GM12878 (cell line): ENCODE measurements around the gene ALDH3B2. TPM values are rescaled to one million over a fixed set of nuclear protein-coding genes. Genes with fewer than 3 reads are reported as not detected.

Source experiments
- ATAC-seq: fragments of 200-7000 bp; cut with Tn5 transposase; 3 replicates; pipeline ENCODE4 v1.9.1; 2020; ENCODE audit warnings: mild to moderate bottlenecking, moderate library complexity
- BruUV-seq: library from RNA; stranded (reverse); fragments of 400-500 nt; replicated peaks from 2 replicates; lab custom pipeline; 2021; lab: Mats Ljungman, UMichigan
- CTCF ChIA-PET: fragments of 300-600 bp; sonication (Branson Sonifier 250); formaldehyde crosslinking; extraction: SDS; loops from one replicate; lab custom pipeline; 2021; ENCODE audit warnings: inconsistent platforms; lab: Yijun Ruan, JAX
- POLR2A ChIA-PET: fragments of 350-600 bp; formaldehyde crosslinking; extraction: SDS; loops from one replicate; lab custom pipeline; 2021; ENCODE audit warnings: inconsistent platforms; lab: Charles Lee
- RAD21 ChIA-PET: fragments of 300-600 bp; sonication (Branson Sonifier 250); formaldehyde crosslinking; loops from one replicate; lab custom pipeline; 2023; ENCODE audit warnings: antibody characterized with exemption; ENCODE audit not compliant: unreplicated experiment; lab: Charles Lee
- SMC1A ChIA-PET: fragments of 300-600 bp; sonication (Branson Sonifier 250); formaldehyde crosslinking; loops from one replicate; lab custom pipeline; 2023; ENCODE audit not compliant: unreplicated experiment, uncharacterized antibody; lab: Charles Lee
- DNase-seq: peaks from one replicate; pipeline ENCODE4 v3.0.0-alpha.2; 2011; ENCODE audit warnings: low read depth, low spot score
- FAIRE-seq: peaks from 3 replicates; lab custom pipeline; 2011; peaks lifted over from hg19 to GRCh38; lab: Jason Lieb, UNC
- H2AFZ ChIP-seq: 2 replicates; pipeline ENCODE4 v1.6.0; 2011; ENCODE audit warnings: low read depth, low read length, control low read depth; ENCODE audit not compliant: control insufficient read depth
- H3K27ac ChIP-seq: 2 replicates; pipeline ENCODE4 v1.5.1; 2011; ENCODE audit warnings: control low read depth; ENCODE audit not compliant: control insufficient read depth, insufficient read depth
- H3K27me3 ChIP-seq, 2 experiments: replicated peaks in 1 of 2; 2 replicates each; pipeline versions ENCODE4 v1.6.0 to v1.6.1; 2011; ENCODE audit warnings: low read length in 1 of 2; ENCODE audit not compliant: control insufficient read depth in 2 of 2, insufficient read depth in 2 of 2
- H3K36me3 ChIP-seq, 2 experiments: 2 replicates each; pipeline ENCODE4 v1.5.1; 2011; ENCODE audit warnings: low read length in 1 of 2; ENCODE audit not compliant: control insufficient read depth in 2 of 2, insufficient read depth in 2 of 2
- H3K4me1 ChIP-seq: 2 replicates; pipeline ENCODE4 v1.6.1; 2011; ENCODE audit warnings: mild to moderate bottlenecking, low read length, moderate library complexity, mixed read lengths; ENCODE audit not compliant: control insufficient read depth, insufficient read depth
- H3K4me2 ChIP-seq: 2 replicates; pipeline ENCODE4 v1.6.0; 2011; ENCODE audit warnings: control low read depth; ENCODE audit not compliant: control insufficient read depth, insufficient read depth
- H3K4me3 ChIP-seq: fragments of 200-600 bp; sonication (generic); 2 replicates; pipeline ENCODE4 v1.5.1; 2016
- H3K79me2 ChIP-seq: 2 replicates; pipeline ENCODE4 v1.6.0; 2011; ENCODE audit warnings: low read length; ENCODE audit not compliant: control insufficient read depth, insufficient read depth
- H3K9ac ChIP-seq: 2 replicates; pipeline ENCODE4 v1.8.0; 2011; ENCODE audit warnings: low read length, control low read depth, mixed read lengths; ENCODE audit not compliant: control insufficient read depth, insufficient read depth
- H3K9me3 ChIP-seq: replicated peaks from 3 replicates; pipeline ENCODE4 v1.5.1; 2011; ENCODE audit warnings: mild to moderate bottlenecking, low read length; ENCODE audit not compliant: control insufficient read depth, insufficient read depth
- H4K20me1 ChIP-seq: 2 replicates; pipeline ENCODE4 v1.6.0; 2011; ENCODE audit not compliant: control insufficient read depth, insufficient read depth
- E2F4 ChIP-seq: IDR thresholded peaks from 2 replicates; pipeline ENCODE4 v1.6.1; 2012; ENCODE audit warnings: low read depth, low read length, improper control_type of control experiment
- GABPA ChIP-seq: IDR thresholded peaks from 2 replicates; pipeline ENCODE4 v1.6.1; 2014; ENCODE audit warnings: antibody characterized with exemption, low read depth, mild to moderate bottlenecking, inconsistent platforms
- POLR2AphosphoS2 ChIP-seq: IDR thresholded peaks from 2 replicates; pipeline ENCODE4 v1.6.1; 2011; ENCODE audit warnings: low read depth, mild to moderate bottlenecking, low read length, improper control_type of control experiment, moderate library complexity
- WGBS: methylation state at CpG from one replicate; pipeline ENCODE4 v1.1.6; 2016; ENCODE audit warnings: low lambda C conversion rate; ENCODE audit not compliant: insufficient replicate concordance, insufficient coverage; ENCODE audit errors: missing lambda C conversion rate; 5-methylcytosine and 5-hydroxymethylcytosine counted together
- in situ Hi-C: fragments of 300-500 bp; cut with MboI; formaldehyde crosslinking; loops from 9 replicates; pipeline ENCODE4 v1.14.3; 2018; ENCODE audit warnings: mixed read lengths
- intact Hi-C: fragments of 100-400 bp; cut with micrococcal nuclease; formaldehyde crosslinking; loops from one replicate; pipeline ENCODE4 v1.14.2; 2022; ENCODE audit not compliant: unreplicated experiment
- polyA plus RNA-seq, 11 experiments: library from polyadenylated mRNA; depleted of rRNA in 4 of 11; unstranded in 6 of 11; stranded (reverse) in 5 of 11; fragments of >200 nt; fragmentation: Nextera tagmentation in 4 of 11; fragmentation: Illumina TruSeq in 1 of 11; extraction: Ambion mirVana in 4 of 11; extraction: Trizol in 1 of 11; gene quantifications; 1 replicate in 1 of 11; 2 replicates in 10 of 11; pipeline versions ENCODE4 v1.2.1 to v1.2.3, GENCODE V29; 2011 to 2016; ENCODE audit warnings: inconsistent platforms in 2 of 11, missing spikeins in 2 of 11, low read depth in 1 of 11
- total RNA-seq, 4 experiments: library from RNA; depleted of rRNA in 3 of 4; stranded (reverse); fragments of >200 nt in 3 of 4; fragmentation: Illumina TruSeq in 1 of 4; extraction: Trizol in 1 of 4; gene quantifications; 2 replicates each; pipeline versions ENCODE4 v1.2.1 to v1.2.3, GENCODE V29; 2013 to 2021

ALDH3B2 gene
- total and polyA plus RNA-seq, 10 of the 15 experiments (the other 5 are each of a cell fraction or from before 2014, with no cell fraction given), result 0.09 to 0.17 TPM; not detected in 8

GRCh38 chr11:67632982-67633755 lies 41.3 kb downstream of the ALDH3B2 start (continued):
- no peak for TF ChIP-seq E2F4

DNA sequence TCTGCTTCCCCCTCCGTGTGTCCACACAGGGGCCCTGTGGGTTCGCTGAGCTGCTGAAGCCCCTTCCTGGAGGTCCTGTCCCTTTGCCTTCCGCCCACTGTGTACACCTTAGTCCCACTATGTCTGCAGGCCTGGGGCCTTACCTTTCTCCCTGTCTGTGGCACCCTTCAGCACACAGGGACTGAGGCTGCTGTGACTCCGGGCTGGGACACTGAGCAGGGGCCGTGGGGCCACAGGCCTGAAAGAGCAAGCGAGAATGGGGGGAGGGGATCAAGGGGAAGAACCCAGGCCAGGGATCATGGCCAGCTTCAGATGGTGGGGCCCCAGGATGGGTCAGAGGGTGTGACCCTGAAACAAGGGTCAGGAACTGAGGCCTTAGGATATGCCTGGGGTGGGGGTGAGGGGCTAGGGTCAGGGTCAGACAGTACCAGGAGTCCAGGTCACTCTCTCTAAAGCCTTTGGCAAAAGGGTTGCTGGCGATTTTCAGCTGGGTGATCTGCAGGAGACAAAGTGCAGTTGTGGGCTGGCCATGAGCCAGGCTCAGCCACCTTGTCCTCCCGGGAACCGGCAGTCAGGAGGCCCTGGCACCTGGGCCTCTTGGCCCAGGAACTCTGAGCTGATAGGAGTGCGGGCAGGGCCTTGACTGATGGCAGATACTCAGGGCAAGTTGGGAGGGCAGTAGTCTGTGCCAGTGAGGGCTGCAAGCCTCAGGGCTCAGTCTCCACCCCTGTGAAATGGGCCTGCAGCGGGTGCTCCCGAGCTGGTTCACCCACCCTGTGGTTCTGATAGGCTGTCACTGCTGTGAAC lies 42.0 kb downstream of the ALDH3B2 start:
- Histone ChIP-seq H3K27me3 (no peaks in the 10 kb centered on the region), H3K9me3 (no peaks in the 10 kb centered on the region), H3K27ac (no peak overlapping the region), H3K36me3 (no peaks in the 10 kb centered on the region), H3K4me3 (no peak overlapping the region), H2AFZ (no peak overlapping the region), H3K4me2 (no peak overlapping the region), H3K9ac (no peak overlapping the region), H4K20me1 (no peaks in the 10 kb centered on the region), H3K79me2 (no peaks in the 10 kb centered on the region), H3K4me1 (peaks cover 21% of the 10 kb centered on the region)
- in situ Hi-C loops, result no loop called here
- TF ChIP-seq GABPA (no peak), POLR2AphosphoS2 (no peak)
- ChIA-PET POLR2A (no interaction called here), SMC1A (interaction anchor here (0.8 to 6.4 kb wide), 3 partner anchors 13 to 25 kb away, joined by 3 to 52 read pairs (median 4); no protein-coding TSS in a partner anchor), CTCF (interaction anchor here (1.2 to 6.4 kb wide), 4 partner anchors 12 to 59 kb away, joined by 4 to 35 read pairs (median 8); partner anchors contain the start of gene ACY3), RAD21 (interaction anchor here (0.6 kb wide), 1 partner anchor 269 kb away, joined by 3 read pairs; no protein-coding TSS in a partner anchor)
- no peak for ATAC-seq
- FAIRE-seq, result no peak
- no TSS peak for BruUV-seq
- intact Hi-C loops, result no loop called here
- 59% methylated on average over 11 of the region's 12 CpGs for WGBS
- DNase-seq, result no peak
